A549 (cell line): ENCODE results near the gene PLXND1. TPM values are rescaled to one million over a fixed set of nuclear protein-coding genes. Genes with fewer than 3 reads are reported as not detected.

Experiments
- ATAC-seq, 2 experiments: fragments of 200-7000 bp in 1 of 2; fragments of >200 bp in 1 of 2; cut with Nextera tagmentation in 1 of 2; cut with Tn5 transposase in 1 of 2; 3 replicates each; pipeline versions ENCODE4 v1.8.0 to v1.9.1; 2018 to 2020; ENCODE audit warnings: mild to moderate bottlenecking in 1 of 2, moderate library complexity in 1 of 2
- CTCF ChIA-PET: fragments of 300-600 bp; sonication (Branson Sonifier 250); formaldehyde crosslinking; extraction: SDS; loops from one replicate; lab custom pipeline; 2021; ENCODE audit warnings: antibody characterized with exemption, inconsistent platforms; lab: Yijun Ruan, JAX
- POLR2A ChIA-PET: fragments of 350-600 bp; formaldehyde crosslinking; extraction: SDS; loops from one replicate; lab custom pipeline; 2021; ENCODE audit warnings: antibody characterized with exemption, inconsistent platforms; lab: Yijun Ruan, JAX
- DNase-seq, 2 experiments: peaks; one replicate each; pipeline versions ENCODE4 v3.0.0 to v3.0.0-alpha.2; 2011 to 2016; ENCODE audit warnings: low read depth in 1 of 2, low spot score in 1 of 2
- FAIRE-seq: peaks from 2 replicates; lab custom pipeline; 2011; peaks lifted over from hg19 to GRCh38; lab: Jason Lieb, UNC
- H3K27ac ChIP-seq, 2 experiments: fragments of >200 bp; sonication (Bioruptor Twin); formaldehyde crosslinking; 3 replicates each; pipeline ENCODE4 v1.5.1; 2016 to 2017
- H3K4me1 ChIP-seq: fragments of >200 bp; sonication (Bioruptor Twin); formaldehyde crosslinking; 3 replicates; pipeline ENCODE4 v1.6.1; 2016
- H3K4me2 ChIP-seq: fragments of >200 bp; sonication (Bioruptor Twin); formaldehyde crosslinking; 3 replicates; pipeline ENCODE4 v1.6.1; 2016
- H3K4me3 ChIP-seq: fragments of >200 bp; sonication (Bioruptor Twin); formaldehyde crosslinking; 3 replicates; pipeline ENCODE4 v1.5.1; 2016
- H3K9me3 ChIP-seq: fragments of >200 bp; sonication (Bioruptor Twin); formaldehyde crosslinking; 3 replicates; pipeline ENCODE4 v1.6.1; 2016
- BHLHE40 ChIP-seq: IDR thresholded peaks from 2 replicates; pipeline ENCODE4 v1.6.1; 2012; ENCODE audit warnings: low read depth, low read length, inconsistent platforms
- CBX2 ChIP-seq: fragments of 200-600 bp; sonication (generic); IDR thresholded peaks from 2 replicates; pipeline ENCODE4 v1.6.1; 2016; ENCODE audit warnings: low read depth, mild to moderate bottlenecking, borderline replicate concordance
- CEBPB ChIP-seq, 2 experiments: fragments of >200 bp in 1 of 2; sonication (Bioruptor Twin) in 1 of 2; formaldehyde crosslinking in 1 of 2; IDR thresholded peaks; 2 replicates each; pipeline ENCODE4 v1.6.1; 2012 to 2016
- CHD2 ChIP-seq: fragments of 150-350 bp; IDR thresholded peaks from 2 replicates; pipeline ENCODE4 v1.6.1; 2014; ENCODE audit warnings: low read length; ENCODE audit not compliant: partially characterized antibody
- CHD4 ChIP-seq: fragments of 200-600 bp; sonication (generic); IDR thresholded peaks from 2 replicates; pipeline ENCODE4 v1.6.1; 2016; ENCODE audit warnings: antibody characterized with exemption, mild to moderate bottlenecking, borderline replicate concordance
- EHF ChIP-seq: fragments of 250-450 bp; sonication (Bioruptor Pico); IDR thresholded peaks from 2 replicates; pipeline ENCODE4 v1.5.0; 2020; ENCODE audit warnings: mild to moderate bottlenecking
- HDAC2 ChIP-seq: fragments of 200-600 bp; sonication (generic); IDR thresholded peaks from 2 replicates; pipeline ENCODE4 v1.6.1; 2016
- HEYL ChIP-seq: fragments of 250-450 bp; sonication (Bioruptor Pico); IDR thresholded peaks from 2 replicates; pipeline ENCODE4 v1.8.0; 2021; ENCODE audit warnings: mild to moderate bottlenecking, moderate library complexity
- HOXB5 ChIP-seq: fragments of 250-450 bp; sonication (Bioruptor Pico); IDR thresholded peaks from 2 replicates; pipeline ENCODE4 v1.5.0; 2020; ENCODE audit warnings: mild to moderate bottlenecking, moderate library complexity
- JUNB ChIP-seq: fragments of >200 bp; sonication (Bioruptor Twin); formaldehyde crosslinking; IDR thresholded peaks from 2 replicates; pipeline ENCODE4 v1.6.1; 2016
- KDM1A ChIP-seq: fragments of 200-600 bp; sonication (generic); IDR thresholded peaks from 2 replicates; pipeline ENCODE4 v1.6.1; 2016; ENCODE audit warnings: low read depth, mild to moderate bottlenecking
- KDM5A ChIP-seq: fragments of 200-600 bp; sonication (generic); IDR thresholded peaks from 2 replicates; pipeline ENCODE4 v1.6.1; 2016; ENCODE audit warnings: antibody characterized with exemption, mild to moderate bottlenecking
- MAZ ChIP-seq: fragments of 150-350 bp; IDR thresholded peaks from 2 replicates; pipeline ENCODE4 v1.6.1; 2014; ENCODE audit warnings: antibody characterized with exemption, low read depth, low read length, borderline replicate concordance
- MYC ChIP-seq: IDR thresholded peaks from 2 replicates; pipeline ENCODE4 v1.6.1; 2012; ENCODE audit warnings: mild to moderate bottlenecking, inconsistent platforms, low read length, improper control_type of control experiment, borderline replicate concordance
- NPAS2 ChIP-seq: fragments of 250-450 bp; sonication (Bioruptor Pico); IDR thresholded peaks from 2 replicates; pipeline ENCODE4 v1.8.0; 2022; ENCODE audit warnings: mild to moderate bottlenecking, moderate library complexity, borderline replicate concordance
- NR3C1 ChIP-seq: fragments of >200 bp; sonication (Bioruptor Twin); formaldehyde crosslinking; IDR thresholded peaks from 3 replicates; pipeline ENCODE4 v1.6.1; 2017
- PHF8 ChIP-seq: fragments of 200-600 bp; sonication (generic); IDR thresholded peaks from 2 replicates; pipeline ENCODE4 v1.6.1; 2016; ENCODE audit warnings: low read depth, mild to moderate bottlenecking, antibody characterized with exemption, moderate library complexity, borderline replicate concordance
- SMC3 ChIP-seq: fragments of >200 bp; sonication (Bioruptor Twin); formaldehyde crosslinking; IDR thresholded peaks from 3 replicates; pipeline ENCODE4 v1.6.1; 2018; ENCODE audit warnings: inconsistent platforms
- SREBF2 ChIP-seq: fragments of 450-650 bp; IDR thresholded peaks from 2 replicates; pipeline ENCODE4 v1.6.1; 2014; ENCODE audit warnings: mild to moderate bottlenecking, moderate library complexity
- WGBS: methylation state at CpG from one replicate; pipeline ENCODE4 v1.1.6; 2017; ENCODE audit errors: missing lambda C conversion rate; 5-methylcytosine and 5-hydroxymethylcytosine counted together
- polyA plus RNA-seq, 4 experiments: library from polyadenylated mRNA; depleted of rRNA in 3 of 4; stranded (reverse); fragments of >200 nt; fragmentation: RNase III in 1 of 4; extraction: RNeasy Plus Mini Kit Qiagen cat#74134 plus additional on column Dnase treatment in 1 of 4; gene quantifications; 2 replicates in 3 of 4; 3 replicates in 1 of 4; pipeline ENCODE4 v1.2.3, GENCODE V29; 2011 to 2017
- TF ChIP-seq, protein P1 (sequence below): fragments of 200-600 bp; sonication (generic); IDR thresholded peaks from 2 replicates; pipeline ENCODE4 v1.6.1; 2016; ENCODE audit warnings: antibody characterized with exemption, mild to moderate bottlenecking, moderate library complexity
- TF ChIP-seq, protein P2 (sequence below): fragments of 450-650 bp; IDR thresholded peaks from 2 replicates; pipeline ENCODE4 v1.6.1; 2014; ENCODE audit warnings: antibody characterized with exemption
- TF ChIP-seq, protein P3 (sequence below): fragments of 250-450 bp; sonication (Bioruptor Pico); IDR thresholded peaks from 2 replicates; pipeline ENCODE4 v1.5.0; 2020; ENCODE audit warnings: low read depth, mild to moderate bottlenecking, moderate library complexity
- TF ChIP-seq, protein P4 (sequence below): IDR thresholded peaks from 2 replicates; pipeline ENCODE4 v1.6.1; 2012; ENCODE audit warnings: low read depth, borderline replicate concordance
- TF ChIP-seq, protein P5 (sequence below): IDR thresholded peaks from 2 replicates; pipeline ENCODE4 v1.6.1; 2012
- TF ChIP-seq, protein P6 (sequence below): fragments of >200 bp; sonication (Bioruptor Twin); formaldehyde crosslinking; IDR thresholded peaks from 2 replicates; pipeline ENCODE4 v1.6.1; 2016

Gene PLXND1
- polyA plus RNA-seq, 2 of the 4 experiments (the other 2 are of a cell fraction), result 26.8 to 72.6 TPM

DNA sequence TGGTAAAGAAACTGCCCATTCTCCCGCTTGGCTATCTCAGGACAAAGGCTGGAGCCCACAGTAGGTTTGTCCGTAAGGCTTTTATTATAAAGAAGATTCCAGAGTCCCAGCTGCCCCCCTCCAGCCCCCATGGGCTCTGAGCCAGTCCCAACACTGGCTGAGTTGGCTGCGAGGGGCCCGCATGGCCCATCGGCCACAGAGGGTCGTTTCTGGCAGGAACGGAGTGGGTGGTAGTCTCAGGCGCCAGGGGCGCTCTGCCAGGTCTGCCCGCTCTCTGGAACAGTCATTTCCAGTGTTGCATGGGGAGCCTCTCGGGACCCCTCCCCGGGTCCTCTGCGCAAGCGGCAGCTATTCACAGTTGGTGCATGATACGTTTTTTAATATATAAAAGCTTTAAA is 51.3 kb downstream of the PLXND1 start:
- ChIA-PET CTCF (interaction anchor here (1.5 kb wide), 1 partner anchor 65 kb away, joined by 3 read pairs; no protein-coding TSS in a partner anchor), POLR2A (no interaction called here)
- Histone ChIP-seq H3K4me3 (no peak overlapping the region), H3K4me2 (no peak overlapping the region), H3K4me1 (peaks cover 24% of the 10 kb centered on the region), H3K9me3 (no peaks in the 10 kb centered on the region), H3K27ac (no peak overlapping the region; a peak in 1 of 6 replicates)
- FAIRE-seq (no peak), DNase-seq (no peak), ATAC-seq (no peak)
- TF ChIP-seq, protein P1, sequence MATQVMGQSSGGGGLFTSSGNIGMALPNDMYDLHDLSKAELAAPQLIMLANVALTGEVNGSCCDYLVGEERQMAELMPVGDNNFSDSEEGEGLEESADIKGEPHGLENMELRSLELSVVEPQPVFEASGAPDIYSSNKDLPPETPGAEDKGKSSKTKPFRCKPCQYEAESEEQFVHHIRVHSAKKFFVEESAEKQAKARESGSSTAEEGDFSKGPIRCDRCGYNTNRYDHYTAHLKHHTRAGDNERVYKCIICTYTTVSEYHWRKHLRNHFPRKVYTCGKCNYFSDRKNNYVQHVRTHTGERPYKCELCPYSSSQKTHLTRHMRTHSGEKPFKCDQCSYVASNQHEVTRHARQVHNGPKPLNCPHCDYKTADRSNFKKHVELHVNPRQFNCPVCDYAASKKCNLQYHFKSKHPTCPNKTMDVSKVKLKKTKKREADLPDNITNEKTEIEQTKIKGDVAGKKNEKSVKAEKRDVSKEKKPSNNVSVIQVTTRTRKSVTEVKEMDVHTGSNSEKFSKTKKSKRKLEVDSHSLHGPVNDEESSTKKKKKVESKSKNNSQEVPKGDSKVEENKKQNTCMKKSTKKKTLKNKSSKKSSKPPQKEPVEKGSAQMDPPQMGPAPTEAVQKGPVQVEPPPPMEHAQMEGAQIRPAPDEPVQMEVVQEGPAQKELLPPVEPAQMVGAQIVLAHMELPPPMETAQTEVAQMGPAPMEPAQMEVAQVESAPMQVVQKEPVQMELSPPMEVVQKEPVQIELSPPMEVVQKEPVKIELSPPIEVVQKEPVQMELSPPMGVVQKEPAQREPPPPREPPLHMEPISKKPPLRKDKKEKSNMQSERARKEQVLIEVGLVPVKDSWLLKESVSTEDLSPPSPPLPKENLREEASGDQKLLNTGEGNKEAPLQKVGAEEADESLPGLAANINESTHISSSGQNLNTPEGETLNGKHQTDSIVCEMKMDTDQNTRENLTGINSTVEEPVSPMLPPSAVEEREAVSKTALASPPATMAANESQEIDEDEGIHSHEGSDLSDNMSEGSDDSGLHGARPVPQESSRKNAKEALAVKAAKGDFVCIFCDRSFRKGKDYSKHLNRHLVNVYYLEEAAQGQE, result no peak
- TF ChIP-seq EHF (CRISPR knock-in tag) (no peak), NR3C1 (no peak), CHD4 (no peak), HEYL (CRISPR knock-in tag) (no peak), MYC (no peak), CEBPB (IDR thresholded peaks at IDR 0.05) (no peak), CHD2 (no peak), KDM5A (no peak), SMC3 (no peak), HDAC2 (no peak), HOXB5 (CRISPR knock-in tag) (no peak)
- TF ChIP-seq, protein P2, sequence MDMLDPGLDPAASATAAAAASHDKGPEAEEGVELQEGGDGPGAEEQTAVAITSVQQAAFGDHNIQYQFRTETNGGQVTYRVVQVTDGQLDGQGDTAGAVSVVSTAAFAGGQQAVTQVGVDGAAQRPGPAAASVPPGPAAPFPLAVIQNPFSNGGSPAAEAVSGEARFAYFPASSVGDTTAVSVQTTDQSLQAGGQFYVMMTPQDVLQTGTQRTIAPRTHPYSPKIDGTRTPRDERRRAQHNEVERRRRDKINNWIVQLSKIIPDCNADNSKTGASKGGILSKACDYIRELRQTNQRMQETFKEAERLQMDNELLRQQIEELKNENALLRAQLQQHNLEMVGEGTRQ, result no peak
- TF ChIP-seq, protein P3, sequence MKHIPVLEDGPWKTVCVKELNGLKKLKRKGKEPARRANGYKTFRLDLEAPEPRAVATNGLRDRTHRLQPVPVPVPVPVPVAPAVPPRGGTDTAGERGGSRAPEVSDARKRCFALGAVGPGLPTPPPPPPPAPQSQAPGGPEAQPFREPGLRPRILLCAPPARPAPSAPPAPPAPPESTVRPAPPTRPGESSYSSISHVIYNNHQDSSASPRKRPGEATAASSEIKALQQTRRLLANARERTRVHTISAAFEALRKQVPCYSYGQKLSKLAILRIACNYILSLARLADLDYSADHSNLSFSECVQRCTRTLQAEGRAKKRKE, result no peak
- 91% methylated on average over 12 of the region's 15 CpGs for WGBS

DNA sequence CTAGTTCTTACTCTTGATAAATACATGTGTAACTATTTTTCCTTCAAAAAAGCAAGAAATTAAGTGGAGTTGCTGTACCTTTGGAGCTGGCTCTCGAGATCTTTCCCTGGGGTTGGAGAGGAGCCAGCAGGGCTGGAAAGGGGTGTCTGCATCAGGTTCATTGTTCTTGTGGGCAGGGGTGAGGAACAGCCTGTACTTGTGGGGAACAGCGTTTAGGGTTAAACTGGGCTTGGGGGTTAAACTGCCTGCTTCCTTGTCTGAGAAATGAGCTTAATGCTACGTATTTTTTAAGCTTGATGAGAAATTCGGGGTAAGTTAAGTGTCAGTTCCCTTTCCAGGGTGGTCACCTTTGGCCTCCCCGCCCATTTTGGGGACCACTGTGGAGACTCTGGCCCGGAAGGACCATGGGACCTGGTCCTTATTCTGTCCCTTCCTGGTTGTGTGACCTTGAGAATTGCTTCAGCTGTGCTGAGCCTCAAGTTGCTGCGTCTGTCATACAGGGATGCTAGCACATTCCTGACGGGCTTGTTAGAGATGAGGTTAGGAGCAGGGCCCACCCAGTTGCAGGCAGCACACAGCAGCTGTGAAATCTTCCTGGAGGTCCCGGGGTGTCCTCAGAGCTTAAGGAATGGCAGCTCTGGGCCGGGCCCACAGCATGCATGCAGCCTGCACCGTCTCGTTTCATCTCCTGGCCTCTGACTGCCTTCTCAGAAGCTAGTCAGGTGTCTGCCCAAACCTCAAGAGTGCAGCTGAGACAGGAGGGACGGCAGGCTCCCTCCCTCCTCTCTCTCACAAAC is 51.9 kb downstream of the PLXND1 start:
- H3K4me3 ChIP-seq, result no peak overlapping the region
- H3K27ac ChIP-seq, result no peak overlapping the region; a peak in 1 of 6 replicates
- no peaks in the 10 kb centered on the region for H3K9me3 ChIP-seq
- H3K4me2 ChIP-seq, result no peak overlapping the region
- 83% methylated on average over 13 of the region's 13 CpGs for WGBS
- TF ChIP-seq CHD2, result no peak
- no peak for TF ChIP-seq JUNB
- CTCF ChIA-PET, result interaction anchor here (1.0 to 1.5 kb wide), 2 partner anchors 64 to 171 kb away, joined by 3 to 5 read pairs; no protein-coding TSS in a partner anchor
- POLR2A ChIA-PET, result no interaction called here
- DNase-seq (no peak), ATAC-seq (no peak), FAIRE-seq (no peak)
- H3K4me1 ChIP-seq, result peaks cover 24% of the 10 kb centered on the region

DNA sequence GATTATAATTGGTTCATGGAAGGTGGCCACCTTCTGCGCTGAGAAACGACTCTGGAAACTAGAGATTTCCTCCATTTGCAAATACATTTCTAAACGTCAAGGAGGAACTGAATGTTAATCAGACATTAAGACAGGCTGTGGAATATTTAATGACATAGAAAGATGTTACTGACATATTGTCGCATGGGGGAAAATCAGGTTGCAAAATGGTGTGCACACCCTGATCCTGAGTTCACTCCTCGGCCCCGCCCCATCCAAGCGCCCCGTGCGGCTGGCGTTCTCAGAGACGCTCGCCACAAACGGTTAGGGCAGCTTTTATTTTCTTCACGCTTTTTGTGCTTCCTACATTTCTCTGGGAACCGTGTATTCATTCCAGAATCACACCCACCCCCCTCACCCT is 52.8 kb downstream of the PLXND1 start:
- Histone ChIP-seq H3K4me1 (peaks cover 22% of the 10 kb centered on the region), H3K4me2 (no peak overlapping the region), H3K4me3 (no peak overlapping the region), H3K27ac (no peak overlapping the region), H3K9me3 (no peaks in the 10 kb centered on the region)
- 90% methylated on average over 15 of the region's 15 CpGs for WGBS
- DNase-seq, result no peak
- CTCF ChIA-PET, result interaction anchor here (1.5 kb wide), 1 partner anchor 63 kb away, joined by 3 read pairs; no protein-coding TSS in a partner anchor
- no peak for FAIRE-seq
- POLR2A ChIA-PET, result no interaction called here
- TF ChIP-seq NR3C1 (no peak), BHLHE40 (no peak), KDM1A (no peak), CBX2 (no peak), NPAS2 (CRISPR knock-in tag) (no peak), MYC (no peak), PHF8 (no peak), MAZ (no peak), SREBF2 (no peak)
- TF ChIP-seq, protein P4, sequence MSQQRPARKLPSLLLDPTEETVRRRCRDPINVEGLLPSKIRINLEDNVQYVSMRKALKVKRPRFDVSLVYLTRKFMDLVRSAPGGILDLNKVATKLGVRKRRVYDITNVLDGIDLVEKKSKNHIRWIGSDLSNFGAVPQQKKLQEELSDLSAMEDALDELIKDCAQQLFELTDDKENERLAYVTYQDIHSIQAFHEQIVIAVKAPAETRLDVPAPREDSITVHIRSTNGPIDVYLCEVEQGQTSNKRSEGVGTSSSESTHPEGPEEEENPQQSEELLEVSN, result no peak
- TF ChIP-seq, protein P3, result no peak
- TF ChIP-seq, protein P5, sequence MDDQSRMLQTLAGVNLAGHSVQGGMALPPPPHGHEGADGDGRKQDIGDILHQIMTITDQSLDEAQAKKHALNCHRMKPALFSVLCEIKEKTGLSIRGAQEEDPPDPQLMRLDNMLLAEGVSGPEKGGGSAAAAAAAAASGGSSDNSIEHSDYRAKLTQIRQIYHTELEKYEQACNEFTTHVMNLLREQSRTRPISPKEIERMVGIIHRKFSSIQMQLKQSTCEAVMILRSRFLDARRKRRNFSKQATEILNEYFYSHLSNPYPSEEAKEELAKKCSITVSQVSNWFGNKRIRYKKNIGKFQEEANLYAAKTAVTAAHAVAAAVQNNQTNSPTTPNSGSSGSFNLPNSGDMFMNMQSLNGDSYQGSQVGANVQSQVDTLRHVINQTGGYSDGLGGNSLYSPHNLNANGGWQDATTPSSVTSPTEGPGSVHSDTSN, result no peak
- TF ChIP-seq, protein P6, sequence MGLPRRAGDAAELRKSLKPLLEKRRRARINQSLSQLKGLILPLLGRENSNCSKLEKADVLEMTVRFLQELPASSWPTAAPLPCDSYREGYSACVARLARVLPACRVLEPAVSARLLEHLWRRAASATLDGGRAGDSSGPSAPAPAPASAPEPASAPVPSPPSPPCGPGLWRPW, result no peak
- ATAC-seq, result no peak
